Activated naive CD4-positive, alpha-beta T cell treated with Interleukin-2 at 50 U/mL for 16 hours (primary cell): ENCODE data around the gene MAG.

Experiments used
- DNase-seq: peaks from one replicate; pipeline ENCODE4 v3.0.0-alpha.2; 2020

Gene MAG

GRCh38 chr19:35299523-35300338 is 7.8 kb downstream of the MAG start:
- no peak for DNase-seq

- no peak for DNase-seq
Measured at GRCh38 chr19:35300339-35300649, 8.3 kb downstream of the MAG start.

- no peak for DNase-seq
Measured at GRCh38 chr19:35301961-35302360, 10.0 kb downstream of the MAG start.

- no peak for DNase-seq
Measured at GRCh38 chr19:35302446-35302845, 10.5 kb downstream of the MAG start.

GRCh38 chr19:35303357-35303915 is 11.5 kb downstream of the MAG start:
- no peak for DNase-seq

- DNase-seq: no peak
Measured at GRCh38 chr19:35304036-35304435, 12.1 kb downstream of the MAG start.

GRCh38 chr19:35305181-35305580 is 13.2 kb downstream of the MAG start:
- DNase-seq: no peak

- DNase-seq: no peak
Measured at GRCh38 chr19:35306473-35307246, 14.7 kb downstream of the MAG start.

- DNase-seq: no peak
Measured at GRCh38 chr19:35307931-35308330, 16.0 kb downstream of the MAG start.

- DNase-seq: no peak
Measured at GRCh38 chr19:35308910-35309309, 16.9 kb downstream of the MAG start.

- DNase-seq: no peak
Measured at GRCh38 chr19:35309481-35310279, 17.7 kb downstream of the MAG start.

- no peak for DNase-seq
Measured at GRCh38 chr19:35310331-35310730, 18.4 kb downstream of the MAG start.

GRCh38 chr19:35310811-35311465 is 19.0 kb downstream of the MAG start:
- DNase-seq: no peak

- DNase-seq: no peak
Measured at GRCh38 chr19:35311901-35312665, 20.1 kb downstream of the MAG start.

- DNase-seq: no peak
Measured at GRCh38 chr19:35313587-35313986, 21.6 kb downstream of the MAG start.

GRCh38 chr19:35314031-35314430 is 22.1 kb downstream of the MAG start:
- no peak for DNase-seq

- no peak for DNase-seq
Measured at GRCh38 chr19:35314858-35315470, 23.0 kb downstream of the MAG start.

- DNase-seq: no peak
Measured at GRCh38 chr19:35315883-35316282, 23.9 kb downstream of the MAG start.

GRCh38 chr19:35316560-35316959 is 24.6 kb downstream of the MAG start:
- DNase-seq: no peak

GRCh38 chr19:35317464-35318043 is 25.6 kb downstream of the MAG start:
- DNase-seq: no peak
